SK-N-MC (cell line): ENCODE measurements around the gene MPC1.

Experiments
- EZH2 ChIP-seq: fragments of 200-600 bp; sonication (generic); IDR thresholded peaks from one replicate; pipeline ENCODE4 v1.6.1; 2017; ENCODE audit warnings: antibody characterized with exemption
- POLR2AphosphoS5 ChIP-seq: IDR thresholded peaks from 2 replicates; pipeline ENCODE4 v1.6.1; 2012; ENCODE audit warnings: mild to moderate bottlenecking, low read depth, low read length, borderline replicate concordance

DNA sequence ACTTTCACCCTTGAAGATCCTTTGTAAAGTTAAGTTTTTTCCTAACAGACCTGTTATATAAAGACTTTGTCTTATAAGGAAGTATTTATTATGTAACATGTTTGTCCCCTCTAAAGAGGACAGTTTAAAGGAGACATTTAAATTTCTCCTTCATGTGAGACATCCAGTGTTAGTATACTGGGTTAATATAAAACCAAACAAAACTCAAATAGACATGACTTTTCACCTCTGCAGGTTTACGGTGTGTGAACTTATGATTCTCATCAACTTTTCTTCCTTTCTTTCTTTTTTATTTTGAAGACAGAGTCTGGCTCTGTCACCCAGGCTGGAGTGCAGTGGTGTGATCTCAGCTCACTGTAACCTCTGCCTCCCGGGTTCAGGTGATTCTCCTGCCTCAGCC is 17.4 kb upstream of the MPC1 start:
- TF ChIP-seq EZH2 = no peak
- no peak for TF ChIP-seq POLR2AphosphoS5
